HG03066 (cell line): Measurements from ENCODE around the gene DNAI1.
"Not testable (repeated sequence)": the region's sequence is repeated elsewhere in the genome, so short reads cannot be mapped to it uniquely, and the experiment has no call there.

Experiments
- ATAC-seq: cut with Tn5 transposase; IDR thresholded peaks from one replicate; pipeline ENCODE4 v1.9.1; 2021; ENCODE audit warnings: low read depth; ENCODE audit not compliant: unreplicated experiment

DNAI1 gene

GRCh38 chr9:34532041-34532440 lies 73.4 kb downstream of the DNAI1 start:
- ATAC-seq, result not testable (repeated sequence)

- no peak for ATAC-seq
Measured at GRCh38 chr9:34536685-34537084, 78.1 kb downstream of the DNAI1 start.

GRCh38 chr9:34540827-34541226 lies 82.2 kb downstream of the DNAI1 start:
- ATAC-seq, result no peak

GRCh38 chr9:34541540-34541939 lies 82.9 kb downstream of the DNAI1 start:
- ATAC-seq, result no peak

- ATAC-seq, result no peak
Measured at GRCh38 chr9:34544035-34544434, 85.4 kb downstream of the DNAI1 start.

- no peak for ATAC-seq
Measured at GRCh38 chr9:34545497-34545896, 86.9 kb downstream of the DNAI1 start.

GRCh38 chr9:34546102-34546833 lies 87.7 kb downstream of the DNAI1 start:
- ATAC-seq, result no peak

GRCh38 chr9:34546834-34547827 lies 88.5 kb downstream of the DNAI1 start:
- no peak for ATAC-seq

GRCh38 chr9:34547960-34548611 lies 89.5 kb downstream of the DNAI1 start:
- ATAC-seq, result no peak

GRCh38 chr9:34549407-34549732 lies 90.8 kb downstream of the DNAI1 start:
- ATAC-seq, result no peak

- no peak for ATAC-seq
Measured at GRCh38 chr9:34550016-34550680, 91.5 kb downstream of the DNAI1 start.

- no peak for ATAC-seq
Measured at GRCh38 chr9:34550681-34551270, 92.2 kb downstream of the DNAI1 start.

GRCh38 chr9:34551751-34552605 lies 93.4 kb downstream of the DNAI1 start:
- ATAC-seq, result no peak

GRCh38 chr9:34552606-34552981 lies 94.0 kb downstream of the DNAI1 start:
- no peak for ATAC-seq

GRCh38 chr9:34552986-34553385 lies 94.4 kb downstream of the DNAI1 start:
- no peak for ATAC-seq

- no peak for ATAC-seq
Measured at GRCh38 chr9:34553511-34554021, 95.0 kb downstream of the DNAI1 start.

- no peak for ATAC-seq
Measured at GRCh38 chr9:34554211-34555001, 95.8 kb downstream of the DNAI1 start.

GRCh38 chr9:34555002-34555348 lies 96.4 kb downstream of the DNAI1 start:
- ATAC-seq, result no peak

- ATAC-seq, result no peak
Measured at GRCh38 chr9:34555500-34555899, 96.9 kb downstream of the DNAI1 start.
